ENCODE results near the gene EPB41L1.

Gene EPB41L1

DNA sequence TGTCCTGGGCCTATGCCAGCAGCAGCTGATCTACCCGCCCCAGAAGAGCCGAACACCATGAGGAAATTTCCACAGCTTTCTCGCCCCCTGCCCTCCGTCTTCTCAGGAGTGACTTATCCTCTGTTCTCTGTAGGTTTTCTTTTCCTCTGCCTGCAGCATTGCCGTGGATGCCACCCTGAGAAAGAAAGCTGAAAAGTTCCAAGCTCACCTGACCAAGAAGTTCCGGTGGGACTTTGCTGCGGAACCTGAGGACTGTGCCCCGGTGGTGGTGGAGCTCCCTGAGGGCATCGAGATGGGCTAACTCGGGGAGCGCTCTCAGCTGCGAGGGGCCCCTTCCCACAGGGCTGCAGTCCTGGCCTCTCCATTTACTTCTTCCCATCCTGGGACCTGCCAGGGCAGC lies 100.9 kb downstream of the EPB41L1 start:
- no peak for TF ChIP-seq CTCF (IDR thresholded peaks at IDR 0.05; ENCODE audit: low read depth, low read length, missing control alignments)
- H3K4me3 ChIP-seq (replicated peaks; ENCODE audit: low read depth, low read length) = no peak overlapping the region
- no peak for DNase-seq (ENCODE audit: extremely low read depth, low read depth)

DNA sequence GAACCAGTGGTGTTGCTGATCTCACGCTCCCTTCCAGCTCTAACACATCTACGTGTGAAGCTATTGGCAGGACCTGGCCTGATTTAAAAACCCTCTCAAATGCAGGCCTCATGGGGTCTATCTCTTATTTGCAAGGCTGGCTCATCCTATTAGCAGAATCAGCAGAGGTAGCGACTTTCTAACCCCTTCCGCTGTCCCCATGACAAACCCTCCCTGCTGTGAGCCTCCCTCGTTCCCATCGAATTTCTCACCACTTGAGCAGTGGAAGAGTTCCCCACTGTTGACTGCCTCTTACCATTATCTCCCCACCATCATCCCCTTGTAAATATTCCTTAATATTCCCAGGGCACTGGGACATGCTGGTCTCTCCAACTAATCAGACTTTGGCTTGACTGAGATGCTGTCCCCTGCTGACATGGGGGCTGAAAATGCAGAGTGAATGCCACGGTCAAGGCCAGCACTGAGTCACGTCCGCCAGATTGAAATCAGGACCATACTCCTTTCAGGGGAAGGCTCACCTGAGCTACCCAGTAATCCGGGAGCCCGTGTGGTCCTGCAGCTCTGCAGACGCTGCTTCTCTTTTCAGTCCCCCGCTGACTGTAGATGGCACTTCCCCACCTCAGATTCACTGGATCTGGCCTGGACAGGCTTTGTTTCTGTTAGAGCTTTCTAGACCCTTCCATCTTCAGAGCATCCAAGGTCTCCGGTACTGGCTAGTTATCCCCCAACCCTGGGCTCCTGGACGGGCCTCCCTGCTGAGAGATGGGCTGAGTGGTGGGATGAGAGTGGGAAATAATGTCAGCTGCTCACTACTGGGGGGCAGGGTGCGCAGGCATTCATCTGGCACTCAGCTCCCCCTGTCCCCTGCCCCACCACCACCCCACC lies 104.9 kb downstream of the EPB41L1 start:
- no peak overlapping the region for H3K4me3 ChIP-seq (replicated peaks; ENCODE audit: low read depth, low read length)
- TF ChIP-seq CTCF (IDR thresholded peaks at IDR 0.05; ENCODE audit: low read depth, low read length, missing control alignments) = no peak
- no peak for DNase-seq (ENCODE audit: extremely low read depth, low read depth)

- DNase-seq (ENCODE audit: extremely low read depth, low read depth) = no peak
- TF ChIP-seq CTCF (IDR thresholded peaks at IDR 0.05; ENCODE audit: low read depth, low read length, missing control alignments) = no peak
- H3K4me3 ChIP-seq (replicated peaks; ENCODE audit: low read depth, low read length) = no peak overlapping the region
Observed at GRCh38 chr20:36260316-36260715, 105.8 kb downstream of the EPB41L1 start.

GRCh38 chr20:36261389-36262105 lies 107.0 kb downstream of the EPB41L1 start:
- TF ChIP-seq CTCF (IDR thresholded peaks at IDR 0.05; ENCODE audit: low read depth, low read length, missing control alignments) = no peak
- DNase-seq (ENCODE audit: extremely low read depth, low read depth) = no peak

DNA sequence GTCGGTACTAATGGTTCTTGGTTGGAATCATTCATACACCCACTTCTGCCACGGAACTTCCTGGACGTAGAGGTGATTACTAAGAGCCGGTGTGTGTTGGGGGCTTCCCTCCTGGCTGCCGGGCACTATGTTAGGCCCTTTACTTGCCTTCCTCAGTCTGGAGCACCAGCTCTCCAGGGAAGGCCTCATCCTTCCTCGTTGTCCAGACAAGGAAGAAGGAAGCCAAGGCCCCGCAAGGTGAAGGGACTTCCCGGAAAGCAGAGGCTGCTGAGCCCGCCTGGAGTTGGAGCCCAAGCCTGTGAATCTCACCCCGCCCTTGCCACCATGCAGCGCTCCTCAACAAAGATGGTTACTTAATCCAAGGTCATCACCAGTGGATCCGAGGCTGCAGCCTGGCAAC lies 107.9 kb downstream of the EPB41L1 start:
- no peak for DNase-seq (ENCODE audit: extremely low read depth, low read depth)

More at GRCh38 chr20:36261389-36262105, 107.0 kb downstream of the EPB41L1 start:
- no peak overlapping the region for H3K4me3 ChIP-seq (replicated peaks; ENCODE audit: low read depth, low read length)

More for the DNA sequence above, 107.9 kb downstream of the EPB41L1 start:
- no peak overlapping the region for H3K4me3 ChIP-seq (replicated peaks; ENCODE audit: low read depth, low read length)
- no peak for TF ChIP-seq CTCF (IDR thresholded peaks at IDR 0.05; ENCODE audit: low read depth, low read length, missing control alignments)

Measured in HFF-Myc (cell line).